Islet of Langerhans (tissue), 1 donor: ENCODE data around the gene TMEM120A.

ENCODE experiments used
- FAIRE-seq: peaks from one replicate; lab custom pipeline; 2011; peaks lifted over from hg19 to GRCh38; lab: Jason Lieb, UNC

TMEM120A gene

GRCh38 chr7:75995052-75995471, 667 bp upstream of the TMEM120A start:
- no peak for FAIRE-seq

- FAIRE-seq, result no peak
Measured at GRCh38 chr7:75993689-75994387, 557 bp downstream of the TMEM120A start.

GRCh38 chr7:75992083-75992755, 2.2 kb downstream of the TMEM120A start:
- no peak for FAIRE-seq

- FAIRE-seq, result no peak
Measured at GRCh38 chr7:75991531-75992082, 2.8 kb downstream of the TMEM120A start.

- no peak for FAIRE-seq
Measured at GRCh38 chr7:75989500-75990388, 4.7 kb downstream of the TMEM120A start.

GRCh38 chr7:75988568-75989499, 5.6 kb downstream of the TMEM120A start:
- no peak for FAIRE-seq

GRCh38 chr7:75987805-75988567, 6.4 kb downstream of the TMEM120A start:
- no peak for FAIRE-seq

GRCh38 chr7:75987026-75987804, 7.2 kb downstream of the TMEM120A start:
- no peak for FAIRE-seq

- no peak for FAIRE-seq
Measured at GRCh38 chr7:75986147-75986781, 8.1 kb downstream of the TMEM120A start.

- no peak for FAIRE-seq
Measured at GRCh38 chr7:75985518-75986146, 8.8 kb downstream of the TMEM120A start.

GRCh38 chr7:75985009-75985517, 9.3 kb downstream of the TMEM120A start:
- FAIRE-seq, result no peak

- no peak for FAIRE-seq
Measured at GRCh38 chr7:75984130-75985008, 10.0 kb downstream of the TMEM120A start.

- no peak for FAIRE-seq
Measured at GRCh38 chr7:75983471-75984129, 10.8 kb downstream of the TMEM120A start.

GRCh38 chr7:75982306-75983064, 11.9 kb downstream of the TMEM120A start:
- no peak for FAIRE-seq

- FAIRE-seq, result no peak
Measured at GRCh38 chr7:75981453-75982305, 12.7 kb downstream of the TMEM120A start.

GRCh38 chr7:75981203-75981452, 13.3 kb downstream of the TMEM120A start:
- FAIRE-seq, result no peak
